Measurements from ENCODE around the gene ZDHHC18.

The ZDHHC18 gene

GRCh38 chr1:26855636-26856035 lies 29.1 kb downstream of the ZDHHC18 start:
- Histone ChIP-seq H3K9ac (ENCODE audit: low read depth, low read length) (no peak overlapping the region), H3K36me3 (ENCODE audit: insufficient read depth, low read length) (peaks cover 47% of the 10 kb centered on the region), H3K4me1 (ENCODE audit: control insufficient read depth, insufficient read depth, low read length) (peaks cover 6% of the 10 kb centered on the region), H3K4me2 (ENCODE audit: low read length) (no peak overlapping the region), H3K4me3 (ENCODE audit: low read length) (no peak overlapping the region), H3K9me3 (replicated peaks; ENCODE audit: low read length) (no peaks in the 10 kb centered on the region), H3K27me3 (ENCODE audit: control insufficient read depth, insufficient read depth, low read length) (no peaks in the 10 kb centered on the region)

GRCh38 chr1:26856181-26856580 lies 29.7 kb downstream of the ZDHHC18 start:
- H3K4me2 ChIP-seq (ENCODE audit: low read length), result no peak overlapping the region
- H3K9me3 ChIP-seq (replicated peaks; ENCODE audit: low read length), result no peaks in the 10 kb centered on the region
- peaks cover 42% of the 10 kb centered on the region for H3K36me3 ChIP-seq (ENCODE audit: insufficient read depth, low read length)
- H3K4me1 ChIP-seq (ENCODE audit: control insufficient read depth, insufficient read depth, low read length), result peaks cover 6% of the 10 kb centered on the region
- no peak overlapping the region for H3K9ac ChIP-seq (ENCODE audit: low read depth, low read length)
- no peak overlapping the region for H3K4me3 ChIP-seq (ENCODE audit: low read length)
- no peaks in the 10 kb centered on the region for H3K27me3 ChIP-seq (ENCODE audit: control insufficient read depth, insufficient read depth, low read length)

DNA sequence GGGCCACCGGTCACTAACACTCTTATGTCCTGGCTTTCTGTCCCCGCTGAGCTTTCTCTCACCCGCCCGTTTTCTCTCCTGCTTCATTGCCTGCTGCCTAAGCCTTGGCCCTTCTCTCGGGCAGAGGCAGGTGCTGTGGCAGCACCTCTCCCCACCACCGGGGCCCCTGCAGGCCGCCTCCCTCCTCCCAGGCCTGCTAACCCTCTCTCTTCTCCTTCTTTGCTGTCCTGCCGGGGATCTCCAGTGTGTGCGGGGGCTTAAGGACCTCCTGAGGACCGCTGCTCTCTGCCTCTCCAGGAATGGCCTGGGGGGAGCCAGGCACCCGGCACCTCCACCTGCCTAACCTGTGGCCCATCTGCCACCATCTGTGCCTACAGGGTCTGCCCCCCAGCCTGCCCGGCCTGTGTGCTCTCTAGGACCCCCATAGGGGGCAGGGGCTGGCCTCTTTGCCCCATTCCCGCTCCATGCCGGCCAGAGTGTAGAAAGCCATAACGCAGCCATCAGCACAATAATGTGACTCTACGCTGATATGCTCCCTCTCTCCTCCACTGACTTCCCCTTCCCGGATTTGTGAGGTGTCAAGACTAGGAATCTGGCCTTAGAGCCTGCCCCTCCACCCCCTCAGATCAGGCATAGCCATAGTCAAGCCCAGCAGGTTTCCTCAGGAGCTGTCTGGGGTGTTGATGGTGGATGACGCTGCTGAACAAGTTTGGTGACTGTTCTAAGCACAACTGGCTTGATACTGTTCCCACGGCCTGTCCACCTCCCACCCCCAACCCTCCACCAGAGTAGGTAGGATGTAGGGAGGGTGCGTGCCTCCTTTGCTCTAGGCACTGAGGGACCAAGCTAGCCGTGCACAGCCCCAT lies 30.3 kb downstream of the ZDHHC18 start:
- H3K4me3 ChIP-seq (ENCODE audit: low read length), result no peak overlapping the region
- H3K36me3 ChIP-seq (ENCODE audit: insufficient read depth, low read length), result peaks cover 35% of the 10 kb centered on the region
- H3K27me3 ChIP-seq (ENCODE audit: control insufficient read depth, insufficient read depth, low read length), result no peaks in the 10 kb centered on the region
- no peak overlapping the region for H3K4me2 ChIP-seq (ENCODE audit: low read length)
- no peak overlapping the region for H3K9ac ChIP-seq (ENCODE audit: low read depth, low read length)
- peaks cover 6% of the 10 kb centered on the region for H3K4me1 ChIP-seq (ENCODE audit: control insufficient read depth, insufficient read depth, low read length)
- H3K9me3 ChIP-seq (replicated peaks; ENCODE audit: low read length), result no peaks in the 10 kb centered on the region

- H3K27me3 ChIP-seq (ENCODE audit: control insufficient read depth, insufficient read depth, low read length), result no peaks in the 10 kb centered on the region
- H3K4me2 ChIP-seq (ENCODE audit: low read length), result no peak overlapping the region
- no peak overlapping the region for H3K9ac ChIP-seq (ENCODE audit: low read depth, low read length)
- peaks cover 28% of the 10 kb centered on the region for H3K36me3 ChIP-seq (ENCODE audit: insufficient read depth, low read length)
- peaks cover 6% of the 10 kb centered on the region for H3K4me1 ChIP-seq (ENCODE audit: control insufficient read depth, insufficient read depth, low read length)
- H3K4me3 ChIP-seq (ENCODE audit: low read length), result no peak overlapping the region
- H3K9me3 ChIP-seq (replicated peaks; ENCODE audit: low read length), result no peaks in the 10 kb centered on the region
These were observed 31.1 kb downstream of the ZDHHC18 start for GRCh38 chr1:26857473-26858060.

- H3K4me3 ChIP-seq (ENCODE audit: low read length), result no peak overlapping the region
- H3K36me3 ChIP-seq (ENCODE audit: insufficient read depth, low read length), result peaks cover 25% of the 10 kb centered on the region
- no peaks in the 10 kb centered on the region for H3K9me3 ChIP-seq (replicated peaks; ENCODE audit: low read length)
- no peak overlapping the region for H3K4me2 ChIP-seq (ENCODE audit: low read length)
- H3K27me3 ChIP-seq (ENCODE audit: control insufficient read depth, insufficient read depth, low read length), result no peaks in the 10 kb centered on the region
- H3K4me1 ChIP-seq (ENCODE audit: control insufficient read depth, insufficient read depth, low read length), result peaks cover 3% of the 10 kb centered on the region
- H3K9ac ChIP-seq (ENCODE audit: low read depth, low read length), result no peak overlapping the region
These were observed 31.7 kb downstream of the ZDHHC18 start for GRCh38 chr1:26858160-26858559.

DNA sequence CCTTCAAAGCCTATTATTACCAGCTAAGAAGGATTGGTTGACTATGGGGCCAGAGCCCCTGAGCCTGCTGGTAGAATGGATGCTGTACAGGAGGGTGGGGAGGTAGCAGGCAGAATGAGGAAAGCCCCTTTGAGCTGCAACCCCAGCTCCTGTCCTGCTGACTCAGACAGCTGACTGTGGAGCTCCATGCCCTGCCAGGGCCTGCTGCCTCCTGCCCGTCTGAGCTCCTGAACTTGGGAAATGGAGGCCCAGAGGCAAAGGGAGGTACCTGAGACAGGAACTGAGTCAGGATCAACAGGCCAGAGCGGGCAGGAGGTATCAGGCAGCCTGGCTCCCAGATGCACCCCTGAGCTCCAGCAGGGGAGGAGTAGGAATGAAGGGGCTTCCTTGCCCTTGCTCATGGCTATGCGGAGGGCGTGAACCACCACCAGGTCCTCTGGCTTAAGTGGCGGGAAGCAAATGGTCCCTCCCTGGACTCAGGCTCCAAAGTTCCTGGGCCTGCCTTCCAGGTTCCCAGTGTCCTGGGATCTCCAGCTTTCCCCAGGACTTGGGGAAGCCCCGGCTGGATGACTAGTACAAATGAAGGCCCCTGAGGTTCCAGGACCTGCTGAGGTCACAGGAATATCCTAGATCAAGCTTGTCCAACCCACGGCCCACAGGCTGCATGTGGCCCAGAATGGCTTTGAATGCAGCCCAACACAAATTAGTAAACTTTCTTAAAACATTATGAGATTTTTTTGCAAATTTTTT lies 32.6 kb downstream of the ZDHHC18 start:
- Histone ChIP-seq H3K9ac (ENCODE audit: low read depth, low read length) (no peak overlapping the region), H3K4me3 (ENCODE audit: low read length) (no peak overlapping the region), H3K9me3 (replicated peaks; ENCODE audit: low read length) (no peaks in the 10 kb centered on the region), H3K36me3 (ENCODE audit: insufficient read depth, low read length) (peaks cover 16% of the 10 kb centered on the region), H3K27me3 (ENCODE audit: control insufficient read depth, insufficient read depth, low read length) (no peaks in the 10 kb centered on the region), H3K4me2 (ENCODE audit: low read length) (no peak overlapping the region), H3K4me1 (ENCODE audit: control insufficient read depth, insufficient read depth, low read length) (peaks cover 2% of the 10 kb centered on the region)

GRCh38 chr1:26861286-26861701 lies 34.8 kb downstream of the ZDHHC18 start:
- H3K4me2 ChIP-seq (ENCODE audit: low read length), result no peak overlapping the region
- no peaks in the 10 kb centered on the region for H3K9me3 ChIP-seq (replicated peaks; ENCODE audit: low read length)
- no peaks in the 10 kb centered on the region for H3K27me3 ChIP-seq (ENCODE audit: control insufficient read depth, insufficient read depth, low read length)
- H3K4me3 ChIP-seq (ENCODE audit: low read length), result no peak overlapping the region
- peaks cover 13% of the 10 kb centered on the region for H3K4me1 ChIP-seq (ENCODE audit: control insufficient read depth, insufficient read depth, low read length)
- no peak overlapping the region for H3K9ac ChIP-seq (ENCODE audit: low read depth, low read length)
- H3K36me3 ChIP-seq (ENCODE audit: insufficient read depth, low read length), result peaks cover 1% of the 10 kb centered on the region

GRCh38 chr1:26861889-26862378 lies 35.4 kb downstream of the ZDHHC18 start:
- Histone ChIP-seq H3K9me3 (replicated peaks; ENCODE audit: low read length) (no peaks in the 10 kb centered on the region), H3K9ac (ENCODE audit: low read depth, low read length) (no peak overlapping the region), H3K36me3 (ENCODE audit: insufficient read depth, low read length) (no peaks in the 10 kb centered on the region), H3K4me3 (ENCODE audit: low read length) (no peak overlapping the region), H3K4me1 (ENCODE audit: control insufficient read depth, insufficient read depth, low read length) (peaks cover 13% of the 10 kb centered on the region), H3K27me3 (ENCODE audit: control insufficient read depth, insufficient read depth, low read length) (no peaks in the 10 kb centered on the region), H3K4me2 (ENCODE audit: low read length) (no peak overlapping the region)

DNA sequence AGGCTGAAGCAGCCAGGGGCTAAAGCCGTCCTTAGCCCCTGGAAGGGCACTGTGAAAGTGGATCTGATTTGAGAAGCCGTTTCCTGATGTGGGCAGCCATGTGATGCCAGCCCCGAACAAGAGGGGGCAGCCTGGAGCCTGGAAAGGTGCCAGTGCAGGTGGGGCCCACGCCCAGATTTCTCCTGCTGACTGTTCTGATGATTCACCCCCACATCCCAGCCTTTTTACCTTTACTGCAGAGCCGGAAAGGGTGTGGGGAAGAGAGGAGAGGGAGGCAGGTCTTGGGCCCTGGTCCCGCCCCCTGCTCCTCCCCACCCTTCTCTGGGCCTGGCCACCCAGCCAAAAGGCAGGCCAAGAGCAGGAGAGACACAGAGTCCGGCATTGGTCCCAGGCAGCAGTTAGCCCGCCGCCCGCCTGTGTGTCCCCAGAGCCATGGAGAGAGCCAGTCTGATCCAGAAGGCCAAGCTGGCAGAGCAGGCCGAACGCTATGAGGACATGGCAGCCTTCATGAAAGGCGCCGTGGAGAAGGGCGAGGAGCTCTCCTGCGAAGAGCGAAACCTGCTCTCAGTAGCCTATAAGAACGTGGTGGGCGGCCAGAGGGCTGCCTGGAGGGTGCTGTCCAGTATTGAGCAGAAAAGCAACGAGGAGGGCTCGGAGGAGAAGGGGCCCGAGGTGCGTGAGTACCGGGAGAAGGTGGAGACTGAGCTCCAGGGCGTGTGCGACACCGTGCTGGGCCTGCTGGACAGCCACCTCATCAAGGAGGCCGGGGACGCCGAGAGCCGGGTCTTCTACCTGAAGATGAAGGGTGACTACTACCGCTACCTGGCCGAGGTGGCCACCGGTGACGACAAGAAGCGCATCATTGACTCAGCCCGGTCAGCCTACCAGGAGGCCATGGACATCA lies 36.5 kb downstream of the ZDHHC18 start, which contains the start of gene SFN:
Gene SFN, plus strand, starts transcription at position 369 of the 904 bp plus-strand sequence. Its CDS starts 64 bp downstream, at position 433.
- Histone ChIP-seq H3K27me3 (ENCODE audit: control insufficient read depth, insufficient read depth, low read length) (no peaks in the 10 kb centered on the region), H3K4me3 (ENCODE audit: low read length) (peak within 1 kb of the TSS; percentile 84), H3K4me2 (ENCODE audit: low read length) (peak within 1 kb of the TSS; percentile 98), H3K36me3 (ENCODE audit: insufficient read depth, low read length) (no peaks in the 10 kb centered on the region), H3K9me3 (replicated peaks; ENCODE audit: low read length) (no peaks in the 10 kb centered on the region), H3K4me1 (ENCODE audit: control insufficient read depth, insufficient read depth, low read length) (peaks cover 13% of the 10 kb centered on the region), H3K9ac (ENCODE audit: low read depth, low read length) (peak within 1 kb of the TSS; percentile 80)

DNA sequence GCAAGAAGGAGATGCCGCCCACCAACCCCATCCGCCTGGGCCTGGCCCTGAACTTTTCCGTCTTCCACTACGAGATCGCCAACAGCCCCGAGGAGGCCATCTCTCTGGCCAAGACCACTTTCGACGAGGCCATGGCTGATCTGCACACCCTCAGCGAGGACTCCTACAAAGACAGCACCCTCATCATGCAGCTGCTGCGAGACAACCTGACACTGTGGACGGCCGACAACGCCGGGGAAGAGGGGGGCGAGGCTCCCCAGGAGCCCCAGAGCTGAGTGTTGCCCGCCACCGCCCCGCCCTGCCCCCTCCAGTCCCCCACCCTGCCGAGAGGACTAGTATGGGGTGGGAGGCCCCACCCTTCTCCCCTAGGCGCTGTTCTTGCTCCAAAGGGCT lies 37.2 kb downstream of the ZDHHC18 start:
- Histone ChIP-seq H3K4me3 (ENCODE audit: low read length) (no peak overlapping the region), H3K4me1 (ENCODE audit: control insufficient read depth, insufficient read depth, low read length) (peaks cover 13% of the 10 kb centered on the region), H3K27me3 (ENCODE audit: control insufficient read depth, insufficient read depth, low read length) (no peaks in the 10 kb centered on the region), H3K9me3 (replicated peaks; ENCODE audit: low read length) (no peaks in the 10 kb centered on the region), H3K36me3 (ENCODE audit: insufficient read depth, low read length) (no peaks in the 10 kb centered on the region), H3K9ac (ENCODE audit: low read depth, low read length) (no peak overlapping the region), H3K4me2 (ENCODE audit: low read length) (peak overlapping the region; percentile 98)

Data from skeletal muscle satellite cell (primary cell).